Effector memory CD8-positive, alpha-beta T cell (primary cell): ENCODE data around the gene HTR4.
"Not testable (repeated sequence)": the region's sequence is repeated elsewhere in the genome, so short reads cannot be mapped to it uniquely, and the experiment has no call there.

Source experiments
- ATAC-seq: fragments of 150-1000 bp; cut with Tn5 transposase; replicated peaks from 2 replicates; pipeline ENCODE4 v1.10.0; 2021; ENCODE audit warnings: mild to moderate bottlenecking, moderate library complexity
- DNase-seq, 3 experiments: peaks; one replicate each; pipeline ENCODE4 v3.0.0; 2021
- H3K27ac Mint-ChIP-seq, 2 donors: one replicate each; pipeline ENCODE4 v1.8.0; 2022; ENCODE audit warnings: mild to moderate bottlenecking in 2 of 2, mixed read lengths in 2 of 2, moderate library complexity in 2 of 2
- H3K27me3 Mint-ChIP-seq, 2 donors: one replicate each; pipeline ENCODE4 v1.8.0; 2022; ENCODE audit warnings: mixed read lengths in 2 of 2
- H3K36me3 Mint-ChIP-seq: one replicate; pipeline ENCODE4 v1.8.0; 2022; ENCODE audit warnings: mild to moderate bottlenecking, moderate library complexity, mixed read lengths; ENCODE audit not compliant: insufficient read depth
- H3K4me1 Mint-ChIP-seq, 2 donors: one replicate each; pipeline ENCODE4 v1.8.0; 2022; ENCODE audit warnings: low read depth in 2 of 2, mixed read lengths in 2 of 2
- H3K4me3 Mint-ChIP-seq, 2 donors: one replicate each; pipeline ENCODE4 v1.8.0; 2022; ENCODE audit warnings: mild to moderate bottlenecking in 2 of 2, mixed read lengths in 2 of 2, moderate library complexity in 2 of 2
- H3K9me3 Mint-ChIP-seq, 2 donors: one replicate each; pipeline ENCODE4 v1.8.0; 2022; ENCODE audit warnings: mixed read lengths in 2 of 2

The HTR4 gene

DNA sequence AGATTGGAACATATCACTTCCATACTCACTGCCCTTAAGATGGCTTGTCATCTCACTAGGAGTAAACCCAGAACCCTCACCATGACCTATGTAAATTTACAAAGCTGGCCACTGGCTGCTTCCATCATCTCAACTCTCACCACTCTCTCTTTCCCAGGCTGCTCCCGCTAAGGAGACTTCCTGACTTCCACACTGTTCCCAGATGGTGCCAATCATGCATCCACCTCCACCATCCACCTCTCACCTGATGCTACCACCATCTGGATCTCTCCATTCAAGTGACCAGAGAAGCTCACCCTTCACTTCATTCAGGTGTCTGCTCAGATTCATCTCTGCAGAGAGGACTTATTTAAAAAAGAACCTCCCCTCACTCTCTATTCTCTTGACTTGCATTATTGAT is 91.3 kb downstream of the HTR4 start:
- no peaks in the 10 kb centered on the region for H3K36me3 Mint-ChIP-seq
- no peak overlapping the region for H3K27ac Mint-ChIP-seq
- H3K4me1 Mint-ChIP-seq: no peaks in the 10 kb centered on the region
- no peaks in the 10 kb centered on the region for H3K9me3 Mint-ChIP-seq
- H3K27me3 Mint-ChIP-seq: peaks cover 43 to 48% of the 10 kb centered on the region in 2 donors
- DNase-seq: no peak
- H3K4me3 Mint-ChIP-seq: no peak overlapping the region
- no peak for ATAC-seq

DNA sequence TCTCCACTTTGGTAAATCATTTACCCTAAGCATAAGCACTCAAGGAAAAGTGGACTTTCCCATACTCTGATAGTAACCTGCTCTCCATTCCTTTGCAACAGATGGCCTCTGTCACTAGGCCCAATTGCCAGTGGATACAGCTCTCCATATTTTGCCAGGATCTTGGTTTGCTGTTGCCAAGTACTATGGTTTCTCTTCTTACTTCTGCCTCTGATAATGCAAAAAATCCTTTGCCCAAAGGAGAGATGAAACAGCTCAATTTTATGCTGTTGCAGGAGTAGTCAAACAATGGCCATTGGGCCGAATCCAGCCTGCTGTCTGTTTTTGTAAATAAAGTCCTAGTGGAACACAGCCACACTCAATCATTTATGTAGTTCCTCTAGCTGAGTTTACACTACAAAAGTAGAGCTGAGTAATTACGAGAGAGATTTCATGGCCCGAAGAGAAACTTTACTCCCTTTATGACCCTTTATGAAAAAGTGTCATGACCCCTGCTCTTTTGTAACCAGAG is 92.5 kb downstream of the HTR4 start:
- Mint-ChIP-seq H3K27ac (no peak overlapping the region), H3K9me3 (no peaks in the 10 kb centered on the region), H3K4me3 (no peak overlapping the region), H3K36me3 (no peaks in the 10 kb centered on the region), H3K4me1 (no peaks in the 10 kb centered on the region), H3K27me3 (peaks cover 39 to 46% of the 10 kb centered on the region in 2 donors)
- ATAC-seq: no peak
- DNase-seq: no peak

DNA sequence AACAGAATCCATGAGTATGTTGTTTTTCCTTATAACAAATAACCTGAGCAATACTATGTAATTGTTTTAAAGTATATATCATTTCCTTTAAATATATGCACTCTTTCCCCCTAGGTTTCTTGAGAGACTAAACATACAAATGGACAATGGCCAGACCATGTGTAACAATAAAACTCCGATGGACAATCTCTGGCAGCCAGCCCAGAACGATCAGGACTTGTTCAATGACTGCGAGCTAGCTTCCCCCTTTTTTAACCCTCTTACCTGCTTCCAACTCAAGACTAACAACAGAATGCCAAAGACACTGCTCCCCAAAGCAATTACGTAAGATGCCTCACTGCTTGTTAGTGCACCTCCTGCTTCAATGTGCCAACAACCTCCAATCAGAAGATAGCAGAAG is 94.9 kb downstream of the HTR4 start:
- no peak for DNase-seq
- Mint-ChIP-seq H3K4me3 (no peak overlapping the region), H3K9me3 (no peaks in the 10 kb centered on the region), H3K27me3 (peaks cover 43% of the 10 kb centered on the region in 2 donors), H3K27ac (no peak overlapping the region), H3K36me3 (no peaks in the 10 kb centered on the region), H3K4me1 (no peaks in the 10 kb centered on the region)
- ATAC-seq: no peak

DNA sequence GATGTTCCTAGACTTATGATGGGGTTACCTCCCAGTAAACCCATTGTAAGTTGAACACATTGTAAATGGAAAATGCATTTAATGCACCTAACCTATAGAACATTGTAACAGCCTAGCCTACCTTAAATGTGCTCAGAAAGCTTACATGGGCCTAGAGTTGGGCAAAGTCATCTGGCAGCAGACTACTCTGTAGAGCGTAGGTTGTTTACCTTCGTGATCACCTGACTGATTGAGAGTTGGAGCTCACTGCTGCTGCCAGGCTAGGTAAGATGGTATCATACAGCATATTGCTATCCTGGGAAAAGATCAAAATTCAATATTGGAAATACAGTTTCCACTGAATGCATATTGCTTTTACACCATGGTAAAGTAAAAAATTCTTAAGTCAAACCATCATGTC is 95.4 kb downstream of the HTR4 start:
- H3K27me3 Mint-ChIP-seq: peaks cover 38 to 43% of the 10 kb centered on the region in 2 donors
- H3K9me3 Mint-ChIP-seq: no peaks in the 10 kb centered on the region
- H3K4me1 Mint-ChIP-seq: no peaks in the 10 kb centered on the region
- H3K4me3 Mint-ChIP-seq: no peak overlapping the region
- no peak for DNase-seq
- H3K36me3 Mint-ChIP-seq: no peaks in the 10 kb centered on the region
- no peak for ATAC-seq
- H3K27ac Mint-ChIP-seq: no peak overlapping the region

DNA sequence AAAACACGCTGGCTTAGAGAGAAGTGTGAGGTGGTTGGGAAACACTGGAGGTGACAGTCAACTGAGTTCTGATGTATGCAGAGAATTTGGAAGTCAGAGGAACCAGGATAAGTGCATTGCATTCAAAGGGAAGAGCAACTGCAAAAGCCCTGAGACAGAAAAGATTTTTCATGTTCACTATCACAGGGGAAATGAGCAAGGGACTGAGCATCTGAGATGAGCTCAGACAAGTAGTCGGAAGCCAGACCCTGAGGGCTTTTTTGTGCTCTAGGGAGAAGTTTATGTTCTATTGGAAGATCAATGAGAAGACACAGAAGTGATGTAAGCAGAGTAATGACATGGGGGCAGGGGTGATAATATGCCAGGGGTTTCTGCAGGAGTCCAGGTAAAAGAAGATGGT is 97.5 kb downstream of the HTR4 start:
- no peak overlapping the region for H3K4me3 Mint-ChIP-seq
- no peaks in the 10 kb centered on the region for H3K9me3 Mint-ChIP-seq
- no peak for ATAC-seq

DNA sequence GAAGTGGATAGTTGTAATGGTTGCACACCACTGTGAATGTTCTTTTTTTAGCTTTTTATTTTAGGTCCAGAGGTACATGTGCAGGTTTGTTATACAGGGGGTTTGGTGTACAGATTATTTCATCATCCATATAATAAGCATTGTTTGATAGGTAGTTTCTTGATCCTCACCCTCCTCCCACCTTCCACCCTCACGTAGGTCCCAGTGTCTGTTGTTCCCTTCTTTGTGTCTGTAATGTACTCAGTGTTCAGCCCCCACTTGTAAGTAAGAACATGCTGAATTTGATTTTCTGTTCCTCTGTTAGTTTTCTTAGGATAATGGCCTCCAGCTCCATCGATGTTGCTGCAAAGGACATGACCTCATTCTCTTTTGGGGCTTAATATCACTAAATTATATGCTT is 99.7 kb downstream of the HTR4 start:
- H3K27me3 Mint-ChIP-seq: peaks cover 13 to 16% of the 10 kb centered on the region in 2 donors
- no peak overlapping the region for H3K4me3 Mint-ChIP-seq
- no peak for DNase-seq
- no peaks in the 10 kb centered on the region for H3K9me3 Mint-ChIP-seq
- H3K27ac Mint-ChIP-seq: no peak overlapping the region
- H3K4me1 Mint-ChIP-seq: no peaks in the 10 kb centered on the region
- H3K36me3 Mint-ChIP-seq: no peaks in the 10 kb centered on the region
- no peak for ATAC-seq

More for the DNA sequence above, 97.5 kb downstream of the HTR4 start:
- Mint-ChIP-seq H3K36me3 (no peaks in the 10 kb centered on the region), H3K27ac (no peak overlapping the region), H3K4me1 (no peaks in the 10 kb centered on the region), H3K27me3 (peaks cover 18 to 22% of the 10 kb centered on the region in 2 donors)
- no peak for DNase-seq

DNA sequence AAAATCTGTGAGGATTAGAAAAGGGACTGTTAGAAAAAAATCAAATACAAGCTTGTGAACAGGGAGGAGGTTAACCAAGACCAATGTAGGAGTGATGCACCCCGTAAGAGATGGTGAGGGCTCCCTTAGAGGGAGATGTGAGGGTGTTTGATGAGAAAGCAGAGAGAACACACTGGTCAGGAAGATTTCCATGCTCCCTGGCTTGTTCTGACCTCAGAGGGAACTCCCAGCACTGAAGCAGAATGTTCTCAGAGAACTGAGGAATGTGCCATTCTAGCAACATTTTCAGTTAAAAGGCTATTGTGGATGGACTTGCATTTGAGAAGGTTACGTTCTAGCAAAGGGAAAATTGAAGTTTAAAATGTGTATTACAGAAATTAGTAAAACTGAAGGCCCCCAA is 110.6 kb downstream of the HTR4 start:
- H3K27me3 Mint-ChIP-seq: peaks cover 3 to 24% of the 10 kb centered on the region in 2 donors
- DNase-seq (no peak), ATAC-seq (no peak)
- H3K27ac Mint-ChIP-seq: no peak overlapping the region
- no peak overlapping the region for H3K4me3 Mint-ChIP-seq
- no peaks in the 10 kb centered on the region for H3K4me1 Mint-ChIP-seq
- H3K9me3 Mint-ChIP-seq: no peaks in the 10 kb centered on the region
- no peaks in the 10 kb centered on the region for H3K36me3 Mint-ChIP-seq

DNA sequence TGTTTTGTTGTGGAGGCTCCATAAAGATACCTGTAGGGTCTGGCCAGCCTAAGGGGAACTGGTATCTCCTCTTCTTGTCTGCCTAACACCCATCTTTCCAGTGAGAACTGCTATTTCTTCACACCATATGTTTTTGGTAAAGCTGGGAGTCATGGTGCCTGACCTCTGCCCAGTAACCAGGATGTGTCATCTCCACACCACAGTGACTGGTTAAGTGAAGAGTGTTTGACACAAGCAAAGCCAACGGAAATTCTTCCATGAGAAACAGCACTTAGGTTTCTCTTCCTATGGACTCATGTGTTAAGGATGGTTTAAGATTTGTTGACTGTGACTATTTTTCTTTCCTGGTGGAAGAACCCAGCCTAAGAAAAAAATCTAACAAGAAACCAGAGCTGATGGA is 111.5 kb downstream of the HTR4 start:
- H3K9me3 Mint-ChIP-seq: no peaks in the 10 kb centered on the region
- H3K27ac Mint-ChIP-seq: no peak overlapping the region
- H3K4me1 Mint-ChIP-seq: no peaks in the 10 kb centered on the region
- H3K4me3 Mint-ChIP-seq: no peak overlapping the region
- no peaks in the 10 kb centered on the region for H3K36me3 Mint-ChIP-seq
- ATAC-seq (no peak), DNase-seq (no peak)
- peaks cover 7 to 26% of the 10 kb centered on the region in 2 donors for H3K27me3 Mint-ChIP-seq

DNA sequence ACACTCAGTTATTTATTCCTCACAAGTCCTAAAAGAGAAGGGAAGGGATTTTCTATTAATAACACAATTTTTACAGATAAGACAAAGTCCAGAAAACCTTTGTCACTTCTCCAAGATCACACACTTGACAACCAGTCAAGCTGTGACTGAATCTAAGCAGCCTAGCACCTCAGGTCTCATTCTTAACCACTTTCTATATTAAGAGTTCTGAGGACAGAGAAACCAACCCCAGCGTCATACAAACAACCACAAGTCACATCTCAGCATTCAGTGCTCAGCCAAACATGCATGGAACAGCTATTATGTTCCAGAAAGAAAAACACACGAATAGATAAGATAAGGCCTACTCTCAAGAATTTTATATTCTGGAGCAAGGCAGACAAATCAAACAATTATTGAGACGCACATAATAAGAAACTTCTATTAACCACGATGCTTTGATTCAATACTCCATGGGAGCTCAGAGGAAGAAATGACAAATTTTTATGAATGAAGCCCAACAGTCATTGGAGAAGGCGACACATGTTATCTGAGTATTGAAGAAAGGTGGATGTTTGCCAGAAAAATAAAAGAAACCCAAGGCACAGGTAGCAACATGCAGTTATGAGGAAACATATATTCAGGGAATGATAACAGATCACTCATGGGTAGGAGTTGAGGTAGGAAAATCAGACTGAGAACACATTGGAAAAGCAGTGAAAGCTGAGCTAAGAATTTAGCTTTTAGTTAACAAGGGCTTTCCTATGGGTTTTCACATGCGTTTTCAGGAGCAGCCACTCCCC is 113.1 kb downstream of the HTR4 start:
- Mint-ChIP-seq H3K4me1 (no peaks in the 10 kb centered on the region), H3K36me3 (no peaks in the 10 kb centered on the region), H3K27ac (no peak overlapping the region), H3K9me3 (no peaks in the 10 kb centered on the region), H3K4me3 (no peak overlapping the region), H3K27me3 (peaks cover 22 to 42% of the 10 kb centered on the region in 2 donors)
- DNase-seq (no peak), ATAC-seq (no peak)

DNA sequence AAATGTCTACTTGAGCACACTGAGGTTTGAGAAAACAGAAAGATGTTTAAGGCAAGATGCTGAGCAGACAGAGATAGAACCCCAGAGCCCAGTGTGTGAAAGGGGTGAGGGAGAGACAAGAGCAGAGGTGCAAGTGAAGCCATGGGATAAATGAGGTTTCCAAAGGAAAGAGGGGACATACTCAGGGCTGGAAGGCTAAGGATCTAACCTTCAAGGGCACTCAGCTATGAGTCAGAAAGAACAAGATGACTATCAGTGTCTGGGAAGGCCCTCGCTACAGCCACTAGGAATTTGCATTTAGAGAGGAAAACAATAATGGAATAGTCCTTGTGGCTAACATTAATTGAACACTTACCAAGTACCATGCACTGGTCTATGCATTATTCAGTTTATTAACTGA is 113.7 kb downstream of the HTR4 start:
- H3K4me3 Mint-ChIP-seq: no peak overlapping the region
- no peak overlapping the region for H3K27ac Mint-ChIP-seq
- H3K4me1 Mint-ChIP-seq: no peaks in the 10 kb centered on the region
- DNase-seq (no peak), ATAC-seq (no peak)
- no peaks in the 10 kb centered on the region for H3K9me3 Mint-ChIP-seq
- peaks cover 28 to 48% of the 10 kb centered on the region in 2 donors for H3K27me3 Mint-ChIP-seq
- no peaks in the 10 kb centered on the region for H3K36me3 Mint-ChIP-seq

DNA sequence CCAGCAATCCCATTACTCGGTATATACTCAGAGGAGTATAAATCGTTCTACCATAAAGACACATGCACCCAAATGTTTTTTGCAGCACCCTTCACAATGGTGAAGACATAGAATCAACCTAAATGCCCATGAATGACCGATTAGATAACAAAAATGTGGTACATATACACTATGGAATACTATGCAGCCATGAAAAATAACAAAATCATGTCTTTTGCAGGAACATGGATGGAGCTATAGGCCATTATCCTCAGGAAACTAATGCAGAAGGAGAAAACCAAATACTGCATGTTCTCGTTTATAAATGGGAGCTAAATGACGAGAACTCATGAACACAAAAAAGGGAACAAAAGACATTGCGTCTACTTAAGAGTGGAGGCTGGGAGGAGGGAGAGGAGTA is 114.5 kb downstream of the HTR4 start:
- DNase-seq: no peak
- Mint-ChIP-seq H3K36me3 (no peaks in the 10 kb centered on the region), H3K4me1 (no peaks in the 10 kb centered on the region), H3K4me3 (no peak overlapping the region), H3K27me3 (peaks cover 36 to 56% of the 10 kb centered on the region in 2 donors), H3K27ac (no peak overlapping the region), H3K9me3 (no peaks in the 10 kb centered on the region)
- no peak for ATAC-seq

DNA sequence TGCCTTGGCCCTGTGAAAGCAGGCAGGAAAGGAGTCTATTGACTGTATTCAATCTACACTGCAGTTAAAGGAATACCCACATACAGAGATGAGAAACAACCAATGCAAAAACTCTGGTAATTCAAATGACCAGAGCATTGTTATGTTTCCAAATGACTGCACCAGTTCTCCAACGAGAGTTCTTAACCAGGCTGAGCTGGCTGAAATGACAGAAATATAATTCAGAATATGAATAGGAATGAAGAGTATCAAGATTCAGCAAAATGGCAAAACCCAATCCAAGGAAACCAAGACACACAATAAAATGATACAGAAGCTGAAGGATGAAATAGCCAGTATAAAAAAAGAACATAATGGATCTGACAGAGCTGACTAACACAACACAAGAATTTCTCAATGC is 119.1 kb downstream of the HTR4 start:
- no peak for ATAC-seq
- H3K4me1 Mint-ChIP-seq: no peaks in the 10 kb centered on the region
- H3K27ac Mint-ChIP-seq: no peak overlapping the region
- no peaks in the 10 kb centered on the region for H3K36me3 Mint-ChIP-seq
- H3K9me3 Mint-ChIP-seq: peaks cover 1 to 2% of the 10 kb centered on the region in 2 donors
- H3K27me3 Mint-ChIP-seq: peaks cover 51 to 71% of the 10 kb centered on the region in 2 donors
- H3K4me3 Mint-ChIP-seq: no peak overlapping the region
- no peak for DNase-seq

DNA sequence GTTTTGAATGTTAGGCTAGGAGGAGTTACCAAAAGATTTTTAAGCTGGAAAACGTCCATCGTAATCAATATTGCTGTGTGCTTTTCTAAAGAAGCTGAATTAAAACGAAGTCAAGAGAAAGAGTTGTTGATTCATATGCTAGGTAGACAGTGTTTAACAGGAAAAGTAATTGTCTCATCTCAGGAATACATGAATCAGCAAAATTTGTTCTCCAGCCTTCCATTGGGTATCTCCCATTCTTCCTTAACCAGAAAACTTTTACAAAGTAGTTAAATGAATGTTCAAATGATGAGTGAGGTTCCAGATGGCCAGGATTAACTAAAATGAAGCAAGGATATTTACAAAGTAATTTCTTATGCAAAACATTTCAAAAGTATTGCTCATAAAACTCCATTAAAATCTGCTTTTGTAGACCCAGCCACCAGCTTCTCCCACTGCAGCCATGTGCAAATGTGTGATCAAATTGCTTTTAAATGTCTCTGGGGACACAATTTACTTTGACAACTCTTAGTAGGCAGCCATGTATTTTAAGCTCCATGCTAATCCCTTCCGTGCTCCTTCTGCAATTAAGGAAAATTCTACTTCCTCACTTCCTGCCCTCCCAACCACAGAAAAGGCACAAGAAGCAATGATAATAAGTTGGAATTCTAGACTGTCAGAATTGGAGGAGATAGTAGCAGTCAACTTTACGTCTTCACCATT is 121.2 kb downstream of the HTR4 start:
- no peak for DNase-seq
- H3K27ac Mint-ChIP-seq: no peak overlapping the region
- H3K27me3 Mint-ChIP-seq: peaks cover 57 to 80% of the 10 kb centered on the region in 2 donors
- no peaks in the 10 kb centered on the region for H3K4me1 Mint-ChIP-seq
- no peak overlapping the region for H3K4me3 Mint-ChIP-seq
- peaks cover 7 to 12% of the 10 kb centered on the region in 2 donors for H3K9me3 Mint-ChIP-seq
- H3K36me3 Mint-ChIP-seq: no peaks in the 10 kb centered on the region
- ATAC-seq: no peak

DNA sequence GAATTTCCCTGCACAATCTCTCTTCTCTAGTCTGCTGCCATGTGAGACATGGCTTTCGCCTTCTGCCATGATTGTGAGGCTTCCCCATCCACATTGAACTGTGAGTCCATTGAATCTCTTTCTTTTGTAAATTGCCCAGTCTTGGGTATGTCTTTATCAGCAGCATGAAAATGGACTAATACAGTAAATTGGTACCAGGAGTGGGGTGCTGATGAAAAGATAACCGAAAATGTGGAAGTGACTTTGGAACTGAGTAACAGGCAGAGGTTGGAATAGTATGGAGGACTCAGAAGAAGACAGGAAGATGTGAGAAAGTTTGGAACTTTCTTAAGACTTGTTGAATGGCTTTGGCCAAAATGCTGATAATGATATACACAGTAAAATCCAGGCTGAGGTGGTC is 124.9 kb downstream of the HTR4 start:
- not testable (repeated sequence) for H3K4me3 Mint-ChIP-seq, H3K36me3 Mint-ChIP-seq, H3K27ac Mint-ChIP-seq, ATAC-seq, H3K4me1 Mint-ChIP-seq, DNase-seq
- H3K9me3 Mint-ChIP-seq: peaks cover 7 to 12% of the 10 kb centered on the region in 2 donors
- peaks cover 43 to 67% of the 10 kb centered on the region in 2 donors for H3K27me3 Mint-ChIP-seq
